MM.1S (cell line): ENCODE results near the gene NCKAP5.

Experiments used
- DNase-seq: peaks from one replicate; pipeline ENCODE4 v3.0.0-alpha.2; 2015
- H2AFZ ChIP-seq: fragments of 300-600 bp; sonication (generic); 2 replicates; pipeline ENCODE4 v1.6.0; 2016; ENCODE audit warnings: antibody characterized with exemption, low read length
- H3F3A ChIP-seq: fragments of 300-600 bp; sonication (generic); 2 replicates; pipeline ENCODE4 v1.6.1; 2016; ENCODE audit warnings: mild to moderate bottlenecking, antibody characterized with exemption, low read length, moderate library complexity, mixed read lengths; ENCODE audit not compliant: insufficient read depth
- H3K27ac ChIP-seq: fragments of 300-600 bp; sonication (generic); 2 replicates; pipeline ENCODE4 v1.5.1; 2016; ENCODE audit warnings: mild to moderate bottlenecking, low read length
- H3K27me3 ChIP-seq: fragments of 300-600 bp; sonication (generic); replicated peaks from 2 replicates; pipeline ENCODE4 v1.6.0; 2016; ENCODE audit warnings: low read length; ENCODE audit not compliant: insufficient read depth
- H3K36me3 ChIP-seq: fragments of 300-600 bp; sonication (generic); replicated peaks from 2 replicates; pipeline ENCODE4 v1.6.1; 2016; ENCODE audit warnings: mild to moderate bottlenecking, low read length, mixed read lengths; ENCODE audit not compliant: insufficient read depth
- H3K4me1 ChIP-seq: fragments of 300-600 bp; sonication (generic); 2 replicates; pipeline ENCODE4 v1.6.1; 2016; ENCODE audit warnings: low read length, mixed read lengths
- H3K4me2 ChIP-seq: fragments of 300-600 bp; sonication (generic); 2 replicates; pipeline ENCODE4 v1.6.0; 2016; ENCODE audit warnings: low read depth, low read length
- H3K4me3 ChIP-seq: fragments of 300-600 bp; sonication (generic); 2 replicates; pipeline ENCODE4 v1.5.1; 2016; ENCODE audit warnings: low read length, mixed read lengths
- H3K79me2 ChIP-seq: fragments of 300-600 bp; sonication (generic); 2 replicates; pipeline ENCODE4 v1.6.1; 2016; ENCODE audit warnings: mixed run types, low read length, mixed read lengths
- H3K9ac ChIP-seq: fragments of 300-600 bp; sonication (generic); 2 replicates; pipeline ENCODE4 v1.6.1; 2016; ENCODE audit warnings: low read length, mixed read lengths
- H3K9me2 ChIP-seq: fragments of 300-600 bp; sonication (generic); replicated peaks from 2 replicates; pipeline ENCODE4 v1.6.1; 2016; ENCODE audit warnings: mild to moderate bottlenecking, low read length, mixed read lengths; ENCODE audit not compliant: insufficient read depth
- H3K9me3 ChIP-seq: fragments of 300-600 bp; sonication (generic); replicated peaks from 2 replicates; pipeline ENCODE4 v1.6.1; 2016; ENCODE audit warnings: mild to moderate bottlenecking, low read length, mixed read lengths; ENCODE audit not compliant: insufficient read depth
- H4K20me1 ChIP-seq: fragments of 300-600 bp; sonication (generic); 2 replicates; pipeline ENCODE4 v1.6.1; 2016; ENCODE audit warnings: mild to moderate bottlenecking, low read length, moderate library complexity, mixed read lengths; ENCODE audit not compliant: insufficient read depth
- CTCF ChIP-seq: fragments of 300-600 bp; sonication (generic); IDR thresholded peaks from 2 replicates; pipeline ENCODE4 v1.5.1; 2016; ENCODE audit warnings: antibody characterized with exemption, low read length, mixed read lengths
- EZH2 ChIP-seq: fragments of 300-600 bp; sonication (generic); optimal IDR thresholded peaks from 2 replicates; pipeline ENCODE3; 2017; ENCODE audit warnings: low read depth, mild to moderate bottlenecking, antibody characterized with exemption, low read length, mixed read lengths
- EZH2phosphoT487 ChIP-seq: fragments of 300-600 bp; sonication (generic); IDR thresholded peaks from 2 replicates; pipeline ENCODE4 v1.6.1; 2018; ENCODE audit warnings: antibody characterized with exemption, low read length

Gene NCKAP5

DNA sequence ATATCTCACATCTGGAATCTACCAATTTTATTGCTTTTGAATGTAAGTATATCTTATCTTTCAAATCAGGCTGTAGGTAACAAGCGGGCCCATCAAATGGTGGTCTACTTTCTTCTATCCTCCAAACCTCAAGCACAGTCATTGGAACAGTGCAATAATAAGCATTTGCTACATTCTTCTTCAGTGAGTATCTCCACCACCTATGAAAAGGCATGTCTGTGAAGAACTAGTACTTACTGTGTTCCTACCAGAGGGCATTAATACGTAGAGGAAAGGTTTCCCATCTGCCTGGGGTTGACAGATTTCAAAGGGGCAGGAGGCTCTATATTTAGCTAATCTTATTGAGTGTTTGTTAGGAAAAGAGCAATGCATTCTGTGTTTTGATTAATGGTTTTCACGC lies 411.1 kb downstream of the NCKAP5 start:
- H3K4me3 ChIP-seq: no peak overlapping the region
- H3K79me2 ChIP-seq: no peaks in the 10 kb centered on the region
- H4K20me1 ChIP-seq: no peaks in the 10 kb centered on the region
- H3K9me3 ChIP-seq: no peaks in the 10 kb centered on the region
- no peaks in the 10 kb centered on the region for H3F3A ChIP-seq
- H3K4me1 ChIP-seq: no peaks in the 10 kb centered on the region
- TF ChIP-seq EZH2phosphoT487 (no peak), EZH2 (no peak), CTCF (no peak)
- H3K27me3 ChIP-seq: no peaks in the 10 kb centered on the region
- DNase-seq: no peak
- no peak overlapping the region for H2AFZ ChIP-seq
- H3K27ac ChIP-seq: no peak overlapping the region
- H3K9ac ChIP-seq: no peak overlapping the region
- H3K36me3 ChIP-seq: no peaks in the 10 kb centered on the region
- H3K4me2 ChIP-seq: no peak overlapping the region
- H3K9me2 ChIP-seq: no peaks in the 10 kb centered on the region

DNA sequence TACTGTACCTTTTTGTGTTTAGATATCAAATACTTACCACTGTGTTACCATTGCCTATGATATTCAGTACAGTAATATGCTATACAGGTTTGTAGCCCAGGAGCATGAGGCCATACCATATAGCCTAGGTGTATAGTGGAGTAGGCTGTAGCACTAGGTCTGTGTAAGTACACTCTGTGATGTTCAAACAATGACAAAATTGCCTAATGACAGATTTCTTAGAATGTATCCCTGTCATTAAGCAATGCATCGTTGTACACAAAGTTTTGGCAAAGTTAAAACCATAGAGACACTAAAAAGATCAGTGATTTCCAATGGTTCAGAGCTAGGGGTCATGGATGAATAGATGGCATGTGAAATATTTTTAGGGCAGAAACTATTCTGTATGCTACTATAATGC lies 415.5 kb downstream of the NCKAP5 start:
- Histone ChIP-seq H3K4me2 (no peak overlapping the region), H3K36me3 (no peaks in the 10 kb centered on the region), H3F3A (no peaks in the 10 kb centered on the region), H3K4me1 (no peaks in the 10 kb centered on the region), H3K9me2 (no peaks in the 10 kb centered on the region), H2AFZ (no peak overlapping the region), H3K4me3 (no peak overlapping the region), H3K9me3 (no peaks in the 10 kb centered on the region), H3K9ac (no peak overlapping the region), H3K79me2 (no peaks in the 10 kb centered on the region), H4K20me1 (no peaks in the 10 kb centered on the region), H3K27me3 (no peaks in the 10 kb centered on the region), H3K27ac (no peak overlapping the region)
- no peak for DNase-seq
- TF ChIP-seq EZH2phosphoT487 (no peak), EZH2 (no peak), CTCF (no peak)

- no peak for DNase-seq
- H3K79me2 ChIP-seq: no peaks in the 10 kb centered on the region
- no peaks in the 10 kb centered on the region for H4K20me1 ChIP-seq
- no peak overlapping the region for H3K4me2 ChIP-seq
- H3K4me1 ChIP-seq: no peaks in the 10 kb centered on the region
- no peaks in the 10 kb centered on the region for H3K36me3 ChIP-seq
- no peaks in the 10 kb centered on the region for H3K9me2 ChIP-seq
- no peak overlapping the region for H2AFZ ChIP-seq
- no peaks in the 10 kb centered on the region for H3F3A ChIP-seq
- H3K27me3 ChIP-seq: no peaks in the 10 kb centered on the region
- H3K4me3 ChIP-seq: no peak overlapping the region
- TF ChIP-seq CTCF: no peak
- TF ChIP-seq EZH2phosphoT487: no peak
- no peak for TF ChIP-seq EZH2
- H3K9ac ChIP-seq: no peak overlapping the region
- H3K27ac ChIP-seq: no peak overlapping the region
- no peaks in the 10 kb centered on the region for H3K9me3 ChIP-seq
These were observed 420.1 kb downstream of the NCKAP5 start for GRCh38 chr2:133148187-133148586.

DNA sequence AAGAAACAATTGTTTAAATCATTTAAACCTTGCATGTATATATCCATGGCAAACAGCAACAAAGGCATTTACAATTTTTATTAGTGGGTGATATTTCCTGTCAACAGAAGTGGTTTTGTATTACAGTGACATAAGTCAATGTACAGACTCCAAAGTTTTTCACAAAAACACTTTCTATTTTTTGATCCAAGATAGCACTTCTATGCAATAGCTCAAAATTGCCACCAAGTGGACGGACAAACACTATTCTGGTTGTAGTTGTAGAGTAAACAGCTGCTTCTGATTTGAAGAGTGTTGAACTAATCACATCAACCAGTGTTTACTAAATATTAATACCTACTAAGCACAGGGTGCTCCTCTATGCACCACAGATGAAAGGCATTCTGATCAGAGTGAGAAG lies 421.4 kb downstream of the NCKAP5 start:
- H3F3A ChIP-seq: no peaks in the 10 kb centered on the region
- H3K9ac ChIP-seq: no peak overlapping the region
- no peaks in the 10 kb centered on the region for H4K20me1 ChIP-seq
- H3K4me3 ChIP-seq: no peak overlapping the region
- H3K27me3 ChIP-seq: no peaks in the 10 kb centered on the region
- H3K36me3 ChIP-seq: no peaks in the 10 kb centered on the region
- DNase-seq: no peak
- no peak overlapping the region for H3K4me2 ChIP-seq
- no peaks in the 10 kb centered on the region for H3K9me2 ChIP-seq
- no peaks in the 10 kb centered on the region for H3K4me1 ChIP-seq
- no peaks in the 10 kb centered on the region for H3K79me2 ChIP-seq
- no peaks in the 10 kb centered on the region for H3K9me3 ChIP-seq
- TF ChIP-seq EZH2phosphoT487: no peak
- no peak for TF ChIP-seq CTCF
- H2AFZ ChIP-seq: no peak overlapping the region
- H3K27ac ChIP-seq: no peak overlapping the region
